ENCODE data around the gene LBP.

LBP gene

GRCh38 chr20:38354227-38354626 lies 7.9 kb downstream of the LBP start:
- no peaks in the 10 kb centered on the region for H3K36me3 ChIP-seq (ENCODE audit: insufficient read depth)
- TF ChIP-seq CTCF (conservative IDR thresholded peaks at IDR 0.05; ENCODE audit: low read depth, low read length) = no peak
- no peaks in the 10 kb centered on the region for H4K20me1 ChIP-seq (ENCODE audit: insufficient read depth)
- no peaks in the 10 kb centered on the region for H3K27me3 ChIP-seq (ENCODE audit: insufficient read depth, low read depth)
- H3K4me3 ChIP-seq (IDR thresholded peaks at IDR 0.05; ENCODE audit: insufficient read depth, low read depth, low read length) = no peak overlapping the region
- H2AFZ ChIP-seq (ENCODE audit: low read depth) = no peak overlapping the region
- no peaks in the 10 kb centered on the region for H3K79me2 ChIP-seq (ENCODE audit: insufficient read depth, low read depth)
- H3K4me2 ChIP-seq = no peak overlapping the region
- no peak overlapping the region for H3K9ac ChIP-seq
- no peak overlapping the region for H3K27ac ChIP-seq
- H3K4me1 ChIP-seq (ENCODE audit: low read depth, poor library complexity, severe bottlenecking) = no peaks in the 10 kb centered on the region

- no peak overlapping the region for H3K9ac ChIP-seq
- no peaks in the 10 kb centered on the region for H4K20me1 ChIP-seq (ENCODE audit: insufficient read depth)
These were observed 9.1 kb downstream of the LBP start for GRCh38 chr20:38355161-38356012.

GRCh38 chr20:38357653-38358207 lies 11.4 kb downstream of the LBP start:
- TF ChIP-seq CTCF (conservative IDR thresholded peaks at IDR 0.05; ENCODE audit: low read depth, low read length) = no peak
- Histone ChIP-seq H2AFZ (ENCODE audit: low read depth) (no peak overlapping the region), H3K4me1 (ENCODE audit: low read depth, poor library complexity, severe bottlenecking) (no peaks in the 10 kb centered on the region), H3K27ac (no peak overlapping the region), H3K79me2 (ENCODE audit: insufficient read depth, low read depth) (no peaks in the 10 kb centered on the region), H3K4me2 (no peak overlapping the region), H3K27me3 (ENCODE audit: insufficient read depth, low read depth) (no peaks in the 10 kb centered on the region), H3K4me3 (IDR thresholded peaks at IDR 0.05; ENCODE audit: insufficient read depth, low read depth, low read length) (no peak overlapping the region), H3K9ac (no peak overlapping the region), H3K36me3 (ENCODE audit: insufficient read depth) (no peaks in the 10 kb centered on the region), H4K20me1 (ENCODE audit: insufficient read depth) (no peaks in the 10 kb centered on the region)

More at GRCh38 chr20:38355161-38356012, 9.1 kb downstream of the LBP start:
- Histone ChIP-seq H3K27me3 (ENCODE audit: insufficient read depth, low read depth) (no peaks in the 10 kb centered on the region), H3K4me1 (ENCODE audit: low read depth, poor library complexity, severe bottlenecking) (no peaks in the 10 kb centered on the region), H2AFZ (ENCODE audit: low read depth) (no peak overlapping the region), H3K79me2 (ENCODE audit: insufficient read depth, low read depth) (no peaks in the 10 kb centered on the region), H3K4me3 (IDR thresholded peaks at IDR 0.05; ENCODE audit: insufficient read depth, low read depth, low read length) (no peak overlapping the region), H3K36me3 (ENCODE audit: insufficient read depth) (no peaks in the 10 kb centered on the region), H3K4me2 (no peak overlapping the region), H3K27ac (no peak overlapping the region)
- TF ChIP-seq CTCF (conservative IDR thresholded peaks at IDR 0.05; ENCODE audit: low read depth, low read length) = no peak

GRCh38 chr20:38358556-38358955 lies 12.3 kb downstream of the LBP start:
- H3K4me2 ChIP-seq = no peak overlapping the region
- H4K20me1 ChIP-seq (ENCODE audit: insufficient read depth) = no peaks in the 10 kb centered on the region
- no peak overlapping the region for H2AFZ ChIP-seq (ENCODE audit: low read depth)
- no peak overlapping the region for H3K4me3 ChIP-seq (IDR thresholded peaks at IDR 0.05; ENCODE audit: insufficient read depth, low read depth, low read length)
- H3K27ac ChIP-seq = no peak overlapping the region
- no peaks in the 10 kb centered on the region for H3K27me3 ChIP-seq (ENCODE audit: insufficient read depth, low read depth)
- TF ChIP-seq CTCF (conservative IDR thresholded peaks at IDR 0.05; ENCODE audit: low read depth, low read length) = no peak
- no peaks in the 10 kb centered on the region for H3K79me2 ChIP-seq (ENCODE audit: insufficient read depth, low read depth)
- no peaks in the 10 kb centered on the region for H3K4me1 ChIP-seq (ENCODE audit: low read depth, poor library complexity, severe bottlenecking)
- no peak overlapping the region for H3K9ac ChIP-seq
- H3K36me3 ChIP-seq (ENCODE audit: insufficient read depth) = no peaks in the 10 kb centered on the region
